ENCODE results near the gene ALDH8A1.

GRCh38 chr6:134945045-134945444 is 4.9 kb downstream of the ALDH8A1 start:
- TF ChIP-seq CTCF (IDR thresholded peaks at IDR 0.05; ENCODE audit: insufficient read depth, low read length) (no peak), POLR2AphosphoS5 (IDR thresholded peaks at IDR 0.05; ENCODE audit: low read depth) (no peak), REST (IDR thresholded peaks at IDR 0.05; ENCODE audit: insufficient replicate concordance, low read depth) (no peak), GABPA (IDR thresholded peaks at IDR 0.05; ENCODE audit: low read depth) (no peak)

Measured in HL-60 (cell line).